OCI-LY1 (cell line): ENCODE results near the gene CPNE7.

Experiments used
- CTCF ChIP-seq: fragments of 200-600 bp; sonication (generic), shearing (Covaris generic); IDR thresholded peaks from 2 replicates; pipeline ENCODE4 v1.5.1; 2017; ENCODE audit warnings: mild to moderate bottlenecking, antibody characterized with exemption, low read length, moderate library complexity, mixed read lengths
- EZH2 ChIP-seq: fragments of 200-600 bp; sonication (generic), shearing (Covaris generic); IDR thresholded peaks from 2 replicates; pipeline ENCODE4 v1.8.0; 2017; ENCODE audit warnings: borderline replicate concordance, mixed run types, mild to moderate bottlenecking, antibody characterized with exemption, low read length, moderate library complexity, mixed read lengths

- TF ChIP-seq CTCF (no peak), EZH2 (no peak)
Observed at GRCh38 chr16:89561884-89562599, 13.5 kb upstream of the CPNE7 start.
